OCI-LY7 (cell line): ENCODE measurements around the gene DIPK1C. TPM values are rescaled to one million over a fixed set of nuclear protein-coding genes. Genes with fewer than 3 reads are reported as not detected.

ENCODE experiments used
- BruUV-seq: library from RNA; stranded (reverse); fragments of 400-500 nt; replicated peaks from 2 replicates; lab custom pipeline; 2021; lab: Mats Ljungman, UMichigan
- CTCF ChIA-PET: fragments of 300-600 bp; sonication (Branson Sonifier 250); formaldehyde crosslinking; loops from one replicate; lab custom pipeline; 2022; ENCODE audit warnings: antibody characterized with exemption; ENCODE audit not compliant: unreplicated experiment; lab: Charles Lee
- POLR2A ChIA-PET: fragments of 300-600 bp; sonication (Branson Sonifier 250); formaldehyde crosslinking; loops from one replicate; lab custom pipeline; 2022; ENCODE audit warnings: antibody characterized with exemption; lab: Charles Lee
- DNase-seq: peaks from one replicate; pipeline ENCODE4 v3.0.0-alpha.2; 2015; ENCODE audit warnings: low spot score
- H2AFZ ChIP-seq: fragments of 200-600 bp; sonication (generic), shearing (Covaris generic); 2 replicates; pipeline ENCODE4 v1.6.1; 2014; ENCODE audit warnings: mild to moderate bottlenecking, antibody characterized with exemption, low read length, moderate library complexity
- H3K27ac ChIP-seq: fragments of 200-600 bp; sonication (generic); 2 replicates; pipeline ENCODE4 v1.5.1; 2014; ENCODE audit warnings: mixed run types, low read depth, mild to moderate bottlenecking, moderate library complexity, low read length, inconsistent platforms; ENCODE audit not compliant: poor library complexity, severe bottlenecking
- H3K36me3 ChIP-seq: fragments of 200-600 bp; sonication (generic); 2 replicates; pipeline ENCODE4 v1.6.1; 2014; ENCODE audit warnings: mild to moderate bottlenecking, antibody characterized with exemption, low read length, moderate library complexity, mixed read lengths; ENCODE audit not compliant: insufficient read depth
- H3K4me1 ChIP-seq: fragments of 200-600 bp; sonication (generic); 2 replicates; pipeline ENCODE4 v1.5.1; 2014; ENCODE audit warnings: mild to moderate bottlenecking, low read length; ENCODE audit not compliant: insufficient read depth, poor library complexity, severe bottlenecking
- H3K4me2 ChIP-seq: fragments of 200-600 bp; sonication (generic); 2 replicates; pipeline ENCODE4 v1.6.1; 2014; ENCODE audit warnings: mild to moderate bottlenecking, low read length
- H3K4me3 ChIP-seq: fragments of 200-600 bp; sonication (generic); 2 replicates; pipeline ENCODE4 v1.5.1; 2014; ENCODE audit warnings: mild to moderate bottlenecking, low read depth, low read length; ENCODE audit not compliant: poor library complexity, severe bottlenecking
- H3K79me2 ChIP-seq: fragments of 200-600 bp; sonication (generic); 2 replicates; pipeline ENCODE4 v1.6.1; 2016; ENCODE audit warnings: low read depth, mild to moderate bottlenecking, low read length, moderate library complexity, mixed read lengths; ENCODE audit not compliant: insufficient read depth
- H3K9me2 ChIP-seq: fragments of 200-600 bp; sonication (generic); 2 replicates; pipeline ENCODE4 v1.6.1; 2016; ENCODE audit warnings: mild to moderate bottlenecking, low read length, mixed read lengths; ENCODE audit not compliant: insufficient read depth
- H3K9me3 ChIP-seq: fragments of 200-600 bp; sonication (generic); 2 replicates; pipeline ENCODE4 v1.6.1; 2014; ENCODE audit warnings: mild to moderate bottlenecking, mixed run types, low read length, mixed read lengths
- H4K20me1 ChIP-seq: fragments of 200-600 bp; sonication (generic); 2 replicates; pipeline ENCODE4 v1.6.1; 2014; ENCODE audit warnings: mild to moderate bottlenecking, antibody characterized with exemption, low read length, moderate library complexity, mixed read lengths; ENCODE audit not compliant: insufficient read depth
- CTCF ChIP-seq: fragments of 200-600 bp; sonication (generic); conservative IDR thresholded peaks from 2 replicates; pipeline ENCODE4 v1.5.1; 2014; ENCODE audit warnings: mild to moderate bottlenecking, antibody characterized with exemption, low read length, moderate library complexity, mixed read lengths
- EZH2phosphoT487 ChIP-seq: fragments of 200-600 bp; sonication (generic); IDR thresholded peaks from 2 replicates; pipeline ENCODE4 v1.6.1; 2018; ENCODE audit warnings: low read depth, borderline replicate concordance, mild to moderate bottlenecking, mixed run types, antibody characterized with exemption, low read length, moderate library complexity, mixed read lengths
- intact Hi-C: fragments of 100-400 bp; cut with micrococcal nuclease; formaldehyde crosslinking; loops from one replicate; pipeline ENCODE4 v1.10.0; 2022; ENCODE audit not compliant: unreplicated experiment
- total RNA-seq, 2 experiments: library from RNA; depleted of rRNA in 1 of 2; stranded (reverse); fragments of >200 nt in 1 of 2; shearing (Covaris generic) in 1 of 2; gene quantifications; 2 replicates each; pipeline ENCODE4 v1.2.3, GENCODE V29; 2014 to 2022

Gene DIPK1C
- total RNA-seq, 2 experiments from 2014 or later: not detected

- peaks cover 23% of the 10 kb centered on the region for H3K4me1 ChIP-seq
- peak within 1 kb of the TSS; percentile 30 for H3K27ac ChIP-seq
- H3K4me3 ChIP-seq: peak within 1 kb of the TSS; percentile 89
- peak within 1 kb of the TSS; percentile 95 for H2AFZ ChIP-seq
- peak within 1 kb of the TSS; percentile 85 for H3K4me2 ChIP-seq
- no peaks in the 10 kb centered on the region for H3K36me3 ChIP-seq
- H3K79me2 ChIP-seq: peaks cover 32% of the 10 kb centered on the region
- ChIA-PET POLR2A (interaction anchor here (0.6 to 1.5 kb wide), 3 partner anchors 26 to 566 kb away, joined by 3 to 4 read pairs (median 3); no protein-coding TSS in a partner anchor), CTCF (no interaction called here)
- peak; percentile 94 for DNase-seq
- intact Hi-C loops: loop anchor here (5.0 kb wide), 3 partner anchors 101 to 716 kb away; partner anchors contain the start of genes TSHZ1 and ZNF407
- TSS peak; percentile 86 for BruUV-seq
- no peaks in the 10 kb centered on the region for H3K9me2 ChIP-seq
- no peak for TF ChIP-seq EZH2phosphoT487
- TF ChIP-seq CTCF: no peak
- H3K9me3 ChIP-seq: no peaks in the 10 kb centered on the region
- H4K20me1 ChIP-seq: no peaks in the 10 kb centered on the region
These were observed 38.7 kb upstream of the DIPK1C start, which contains the start of gene CNDP2 for GRCh38 chr18:74495581-74496507. TSS of gene CNDP2 (plus strand) at chr18:74496363. CDS start at chr18:74499974, 3,611 bp downstream.

GRCh38 chr18:74494514-74494913 is 37.4 kb upstream of the DIPK1C start:
- Histone ChIP-seq H3K4me3 (no peak overlapping the region), H2AFZ (no peak overlapping the region), H4K20me1 (no peaks in the 10 kb centered on the region), H3K9me3 (no peaks in the 10 kb centered on the region), H3K79me2 (peaks cover 22% of the 10 kb centered on the region; the same call in 1 of the 2 replicates), H3K4me2 (no peak overlapping the region), H3K4me1 (peaks cover 23% of the 10 kb centered on the region), H3K36me3 (no peaks in the 10 kb centered on the region), H3K27ac (no peak overlapping the region), H3K9me2 (no peaks in the 10 kb centered on the region)
- ChIA-PET POLR2A (no interaction called here), CTCF (no interaction called here)
- DNase-seq: no peak
- intact Hi-C loops: loop anchor here (5.0 kb wide), 1 partner anchor 142 kb away; no protein-coding TSS in a partner anchor
- TF ChIP-seq CTCF (no peak), EZH2phosphoT487 (no peak)
- no TSS peak for BruUV-seq
